CD4-positive, alpha-beta T cell treated with Interleukin-12 subunit alpha and Interleukin-12 subunit beta, for 1 hour (primary cell): ENCODE measurements around the gene PCDHGC4.

Source experiments
- DNase-seq: peaks from one replicate; pipeline ENCODE4 v3.0.0-alpha.2; 2020

Gene PCDHGC4

DNA sequence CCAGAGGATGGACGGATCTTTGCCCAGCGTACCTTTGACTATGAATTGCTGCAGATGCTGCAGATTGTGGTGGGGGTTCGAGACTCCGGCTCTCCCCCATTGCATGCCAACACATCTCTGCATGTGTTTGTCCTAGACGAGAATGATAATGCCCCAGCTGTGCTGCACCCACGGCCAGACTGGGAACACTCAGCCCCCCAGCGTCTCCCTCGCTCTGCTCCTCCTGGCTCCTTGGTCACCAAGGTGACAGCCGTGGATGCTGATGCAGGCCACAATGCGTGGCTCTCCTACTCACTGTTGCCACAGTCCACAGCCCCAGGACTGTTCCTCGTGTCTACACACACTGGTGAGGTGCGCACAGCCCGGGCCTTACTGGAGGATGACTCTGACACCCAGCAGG lies 5.9 kb downstream of the PCDHGC4 start:
- no peak for DNase-seq

DNA sequence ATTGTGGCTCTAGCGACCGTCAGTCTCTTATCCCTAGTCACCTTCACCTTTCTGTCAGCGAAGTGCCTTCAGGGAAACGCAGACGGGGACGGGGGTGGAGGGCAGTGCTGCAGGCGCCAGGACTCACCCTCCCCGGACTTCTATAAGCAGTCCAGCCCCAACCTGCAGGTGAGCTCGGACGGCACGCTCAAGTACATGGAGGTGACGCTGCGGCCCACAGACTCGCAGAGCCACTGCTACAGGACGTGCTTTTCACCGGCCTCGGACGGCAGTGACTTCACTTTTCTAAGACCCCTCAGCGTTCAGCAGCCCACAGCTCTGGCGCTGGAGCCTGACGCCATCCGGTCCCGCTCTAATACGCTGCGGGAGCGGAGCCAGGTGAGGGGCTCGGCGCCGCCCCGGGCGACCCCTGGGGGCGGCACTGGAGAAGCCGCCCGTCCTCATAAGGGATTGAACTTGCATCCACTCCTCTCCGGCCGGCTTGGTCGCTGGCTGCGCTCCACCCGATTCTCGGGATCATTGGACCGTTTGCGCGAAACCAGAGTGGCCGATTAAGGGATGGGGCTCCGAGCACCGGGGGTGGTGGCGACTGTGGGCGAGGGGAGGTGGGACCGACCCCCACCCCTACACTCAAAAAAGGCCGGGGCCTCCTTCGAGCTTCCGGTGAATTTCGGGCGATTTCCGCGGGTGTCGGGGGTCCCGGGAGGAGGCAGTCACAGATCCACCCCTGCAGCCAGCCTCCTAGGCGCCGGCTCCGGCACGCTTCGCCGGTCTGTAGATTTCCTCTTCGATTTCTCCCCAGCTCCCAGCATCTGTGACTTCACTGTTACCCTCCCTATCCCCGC lies 6.7 kb downstream of the PCDHGC4 start:
- DNase-seq, result no peak

DNA sequence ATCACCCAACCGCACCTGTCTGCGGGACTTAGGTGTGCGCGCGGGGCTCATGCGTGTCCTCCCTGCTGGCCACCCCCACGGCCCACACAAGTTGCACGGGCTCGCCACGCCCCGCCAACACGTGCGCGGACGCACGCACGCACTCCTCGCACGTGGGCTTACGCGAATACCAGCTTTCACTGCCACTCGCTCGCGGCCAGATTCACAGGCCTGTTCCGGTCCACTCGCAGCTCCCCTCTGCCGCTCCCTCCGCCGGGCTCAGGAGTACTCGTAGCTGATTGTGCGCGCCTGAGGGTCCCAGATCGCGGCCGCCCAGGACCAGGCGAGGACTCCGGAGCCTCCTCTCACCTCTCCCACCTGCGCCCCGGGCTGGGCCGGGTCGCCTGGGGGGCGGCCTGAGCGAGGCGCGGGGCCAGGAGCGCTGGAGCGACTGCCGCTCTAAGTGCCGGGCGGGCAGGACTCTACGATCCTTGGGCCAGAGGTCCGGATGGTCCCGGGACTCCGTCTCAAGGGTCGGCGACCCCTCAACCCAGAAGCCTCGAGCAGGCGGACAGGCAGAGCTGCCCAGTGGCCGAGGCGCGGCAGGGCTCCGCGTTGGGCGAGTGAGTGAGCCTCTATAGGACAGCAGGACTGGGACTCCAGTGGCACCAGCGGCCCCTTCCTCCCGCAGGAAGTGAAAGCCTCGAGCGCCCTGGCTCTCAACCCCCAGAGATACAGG lies 7.5 kb downstream of the PCDHGC4 start:
- DNase-seq, result no peak

DNA sequence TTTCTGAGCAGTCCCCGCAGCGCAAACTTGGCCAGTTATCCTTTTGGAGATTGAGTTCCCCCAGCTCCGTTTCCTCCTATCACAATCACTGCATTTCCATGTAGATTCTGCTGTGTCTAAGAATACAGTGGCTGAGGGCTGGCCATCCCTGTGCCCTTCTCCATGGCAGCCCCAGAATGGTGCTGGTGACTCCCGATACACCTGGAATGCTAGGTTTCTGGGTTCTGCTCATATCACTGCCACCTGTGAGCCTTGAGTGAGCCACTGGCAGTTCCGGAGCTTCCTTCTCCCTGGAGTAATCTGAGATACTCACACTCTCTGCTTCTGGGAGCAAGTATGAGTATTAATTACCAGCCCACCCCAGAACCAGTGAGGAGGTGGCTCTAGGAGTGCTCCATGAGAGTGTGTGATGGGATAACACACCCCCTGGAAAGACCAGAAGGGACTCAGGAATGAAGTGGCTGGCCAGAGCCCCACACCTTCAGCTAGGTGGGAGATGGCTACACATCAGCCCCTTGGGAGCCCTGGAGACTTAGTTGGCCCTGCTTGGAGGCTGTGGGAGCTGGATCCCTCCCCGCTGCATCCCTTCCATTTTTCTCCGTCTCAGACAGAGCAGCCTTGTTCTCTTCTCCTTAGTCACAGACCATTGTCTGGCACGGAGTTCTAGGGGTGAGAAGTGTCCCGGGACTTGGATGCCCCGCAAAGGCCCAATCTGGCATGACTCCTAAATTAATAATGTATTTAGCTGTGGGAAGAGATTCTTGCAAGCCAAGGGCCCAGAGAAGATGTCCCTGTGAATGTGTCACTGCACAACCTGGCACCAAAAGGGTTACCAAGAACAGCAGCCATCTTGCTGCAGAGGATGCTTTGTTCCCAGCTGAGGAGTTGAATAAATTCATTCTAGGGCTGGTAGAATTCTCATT lies 8.9 kb downstream of the PCDHGC4 start:
- DNase-seq, result no peak

DNA sequence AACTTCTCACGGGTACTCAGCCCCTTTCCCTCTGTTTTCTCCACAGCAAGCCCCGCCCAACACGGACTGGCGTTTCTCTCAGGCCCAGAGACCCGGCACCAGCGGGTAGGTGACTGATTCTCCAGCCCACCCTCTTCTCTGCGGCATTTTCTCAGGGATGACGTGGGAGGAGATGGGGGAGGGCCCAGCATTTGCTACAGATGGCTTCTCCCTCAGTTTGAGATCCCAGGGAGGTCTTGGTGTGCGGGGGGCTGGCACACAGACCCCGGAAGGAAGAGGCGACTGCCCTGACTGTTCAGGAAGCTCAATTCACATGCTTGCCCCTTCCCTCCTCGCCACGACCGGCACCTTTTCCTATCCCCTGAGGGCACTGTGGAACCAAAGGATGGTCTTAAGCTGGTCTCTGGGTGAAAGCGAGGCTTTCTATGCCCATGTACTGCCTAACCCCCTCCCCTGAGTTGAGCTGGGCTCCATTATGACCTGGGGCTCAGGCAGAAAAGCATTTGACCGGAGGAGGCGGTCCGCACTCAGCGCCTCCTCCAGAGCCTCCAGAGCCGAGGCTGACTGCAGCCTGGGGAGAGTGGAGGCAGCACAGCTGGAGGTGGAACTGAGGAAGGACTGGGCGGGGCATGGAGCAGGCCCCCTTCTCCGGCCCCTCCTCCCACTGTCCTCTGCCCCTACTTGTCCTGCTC lies 10.1 kb downstream of the PCDHGC4 start:
- DNase-seq, result no peak

DNA sequence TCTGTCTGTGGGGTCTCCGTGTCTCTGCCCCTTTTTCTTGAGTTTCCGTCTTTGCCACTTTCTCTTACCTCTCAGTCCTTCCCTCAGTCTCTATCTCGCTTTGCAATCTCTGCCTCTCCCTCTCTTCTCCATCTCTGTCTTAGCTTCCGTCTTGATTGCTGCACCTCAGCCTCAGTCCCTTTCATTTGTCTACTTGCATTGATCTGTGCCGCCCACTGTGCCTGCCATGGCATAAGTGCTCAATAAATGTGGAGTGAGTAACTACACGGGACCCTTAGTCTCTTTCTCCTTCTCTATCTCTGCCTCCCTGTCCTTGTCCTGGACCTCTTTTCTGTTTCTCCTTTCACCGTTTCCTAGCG lies 10.6 kb downstream of the PCDHGC4 start:
- DNase-seq, result no peak

DNA sequence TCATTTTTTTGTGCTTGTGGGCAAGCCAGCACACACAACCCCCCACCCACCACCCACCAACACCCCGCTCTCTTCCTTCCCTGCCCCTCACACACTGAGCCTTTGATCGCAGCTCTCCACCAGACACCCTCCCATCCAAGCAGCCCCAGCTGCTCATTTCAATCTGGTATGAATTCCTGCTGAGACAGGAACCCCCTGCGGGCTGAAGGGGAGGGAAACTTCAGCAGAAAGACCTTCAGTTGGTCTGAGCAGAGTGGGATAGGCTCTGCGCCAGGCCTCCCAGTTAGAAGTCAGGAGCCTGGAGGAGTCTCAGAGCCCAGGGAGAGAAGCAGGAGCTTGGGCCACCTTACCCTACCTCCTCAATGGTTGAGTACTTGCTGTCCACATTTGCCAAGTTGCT lies 11.2 kb downstream of the PCDHGC4 start:
- DNase-seq, result no peak

DNA sequence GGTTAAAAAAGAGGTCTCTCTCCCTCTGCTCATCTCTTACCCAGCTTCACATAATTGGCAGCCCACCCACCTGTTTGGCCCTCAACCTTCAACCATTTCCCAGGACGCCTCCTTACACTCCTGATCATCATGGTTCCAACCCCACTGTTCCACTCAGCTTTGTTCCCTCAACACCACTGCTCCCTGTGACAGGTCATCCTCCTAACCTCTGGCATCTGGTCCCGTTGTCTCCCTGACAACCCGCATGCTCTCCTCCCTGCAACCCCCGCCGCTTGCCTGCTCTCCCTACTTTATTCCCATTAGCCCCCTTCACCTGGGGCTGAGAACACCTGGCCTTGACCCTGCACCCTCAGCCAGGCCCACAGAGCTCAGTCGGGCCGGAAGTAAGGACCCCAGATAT lies 16.9 kb downstream of the PCDHGC4 start:
- no peak for DNase-seq

DNA sequence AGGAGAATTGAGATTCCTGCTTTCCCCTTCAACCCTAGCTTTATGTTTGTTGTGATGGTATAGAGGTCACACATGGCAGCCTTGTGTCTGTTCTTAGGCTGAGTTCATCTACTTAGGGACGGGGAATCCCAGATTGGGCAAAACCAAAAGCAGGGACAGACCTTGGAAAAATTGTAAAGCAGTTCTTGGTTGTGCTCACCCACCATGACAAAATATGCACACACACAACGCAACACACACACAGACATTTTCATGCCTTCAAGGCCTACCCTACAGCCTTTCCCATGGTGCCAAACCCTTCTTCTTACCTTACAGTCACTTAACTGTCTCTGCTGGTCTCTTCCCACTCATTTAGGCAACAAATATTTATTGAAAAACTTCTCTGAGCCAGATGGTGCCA lies 18.9 kb downstream of the PCDHGC4 start:
- no peak for DNase-seq

DNA sequence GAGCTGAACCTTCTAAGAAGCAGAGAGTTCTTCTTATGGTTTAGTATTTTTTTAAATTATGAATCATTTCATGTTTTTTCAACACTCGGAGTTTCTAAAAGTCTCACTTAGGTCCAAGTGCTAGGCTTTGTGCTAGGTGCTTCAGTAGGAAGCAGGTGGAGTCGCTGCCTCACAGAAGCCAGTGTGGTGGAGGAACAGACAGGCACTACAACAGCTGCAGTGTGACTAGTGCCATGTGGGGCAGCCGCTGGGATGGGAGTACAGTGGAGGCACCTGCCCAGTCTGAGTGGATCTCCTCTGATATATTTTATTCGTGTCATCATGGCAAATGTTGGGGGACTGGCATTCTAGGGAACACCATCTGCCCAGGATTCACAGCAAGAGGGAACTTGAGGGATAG lies 19.4 kb downstream of the PCDHGC4 start:
- DNase-seq, result no peak

DNA sequence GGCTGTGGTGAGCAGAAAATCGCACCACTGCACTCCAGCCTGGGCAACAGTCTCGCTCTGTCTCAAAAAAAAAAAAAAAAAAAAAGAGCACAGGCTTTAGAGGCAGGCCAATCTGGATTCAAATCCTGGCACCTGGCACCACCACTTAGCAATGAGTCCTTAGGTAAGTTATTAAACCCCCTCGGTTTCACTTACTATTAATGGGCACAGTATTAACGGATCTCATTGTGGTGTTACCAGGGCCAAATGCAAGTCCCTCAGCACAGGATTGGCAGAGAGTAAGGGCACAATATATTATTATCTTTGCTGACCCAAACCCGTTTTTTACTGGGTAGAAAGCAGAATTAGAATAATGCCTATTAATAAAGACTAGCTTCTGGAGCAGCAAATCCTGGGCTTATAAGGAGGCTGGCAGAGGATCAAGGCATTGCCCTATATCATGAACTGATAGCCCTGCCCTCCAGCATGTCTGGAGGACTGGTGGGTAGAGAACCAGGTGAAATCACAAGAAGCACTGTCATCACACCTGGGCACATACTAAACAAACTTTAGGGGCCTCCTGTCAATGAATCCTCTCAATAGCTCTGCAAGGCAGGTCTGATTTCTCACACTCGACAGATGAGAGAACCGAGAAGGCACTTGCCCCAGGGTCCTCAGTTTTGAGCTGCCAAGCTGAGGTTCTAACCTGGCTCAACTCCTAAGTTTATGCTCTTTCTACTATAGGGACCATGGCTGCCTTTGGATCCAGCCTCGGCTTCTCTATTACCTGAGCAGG lies 21.7 kb downstream of the PCDHGC4 start:
- no peak for DNase-seq

DNA sequence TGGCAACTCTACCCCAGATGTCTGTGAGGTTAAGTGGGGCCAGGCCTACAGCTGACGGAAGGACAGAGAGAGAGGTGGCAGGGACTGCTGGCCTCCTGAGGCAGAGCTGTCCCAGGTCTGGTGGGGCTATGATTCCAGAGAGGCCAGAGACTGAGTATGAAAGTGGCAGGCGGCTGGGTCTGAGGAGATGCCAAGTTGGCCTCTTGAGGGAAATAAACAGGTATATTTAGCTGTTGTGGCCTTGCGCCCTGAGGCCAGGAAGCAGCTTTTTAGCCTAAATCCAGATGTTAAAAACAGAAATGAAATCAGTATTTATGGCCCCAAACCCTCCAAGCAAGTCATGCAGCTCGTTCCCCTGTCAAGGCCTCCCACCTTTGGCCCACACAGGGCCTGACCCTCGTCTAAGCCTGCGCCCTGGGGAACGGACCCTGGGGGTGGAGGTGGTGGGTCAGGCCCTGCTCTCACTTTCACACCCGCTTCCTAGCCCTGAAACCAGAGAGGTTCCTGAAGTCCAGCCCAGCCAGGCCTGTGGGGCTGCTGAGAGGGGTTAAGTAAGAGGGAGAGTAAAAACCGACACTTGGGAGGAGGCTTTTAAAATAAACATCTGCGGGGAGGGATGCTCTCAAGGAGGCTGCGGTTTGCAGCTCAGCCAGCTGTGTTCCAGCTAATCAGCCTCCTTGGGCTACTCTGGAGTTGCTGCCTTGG lies 22.7 kb downstream of the PCDHGC4 start:
- DNase-seq, result no peak

DNA sequence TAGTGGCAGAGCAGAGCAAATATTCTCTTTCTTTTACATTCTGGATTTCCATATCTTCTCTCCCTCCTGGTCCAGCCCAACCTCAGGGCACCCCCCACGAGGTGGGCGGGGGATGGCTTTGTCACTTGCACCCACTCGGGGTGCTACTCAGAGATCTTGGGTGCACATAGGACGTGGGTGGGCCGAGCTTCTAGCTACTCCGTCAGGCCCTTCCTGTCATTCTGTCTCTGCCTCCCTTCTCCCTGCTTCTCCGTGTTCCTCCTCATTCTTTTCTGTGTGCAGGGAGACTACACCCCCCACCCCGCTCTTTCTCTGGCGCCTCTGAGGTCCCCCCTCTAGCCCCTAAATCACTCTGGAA lies 23.6 kb downstream of the PCDHGC4 start:
- no peak for DNase-seq

DNA sequence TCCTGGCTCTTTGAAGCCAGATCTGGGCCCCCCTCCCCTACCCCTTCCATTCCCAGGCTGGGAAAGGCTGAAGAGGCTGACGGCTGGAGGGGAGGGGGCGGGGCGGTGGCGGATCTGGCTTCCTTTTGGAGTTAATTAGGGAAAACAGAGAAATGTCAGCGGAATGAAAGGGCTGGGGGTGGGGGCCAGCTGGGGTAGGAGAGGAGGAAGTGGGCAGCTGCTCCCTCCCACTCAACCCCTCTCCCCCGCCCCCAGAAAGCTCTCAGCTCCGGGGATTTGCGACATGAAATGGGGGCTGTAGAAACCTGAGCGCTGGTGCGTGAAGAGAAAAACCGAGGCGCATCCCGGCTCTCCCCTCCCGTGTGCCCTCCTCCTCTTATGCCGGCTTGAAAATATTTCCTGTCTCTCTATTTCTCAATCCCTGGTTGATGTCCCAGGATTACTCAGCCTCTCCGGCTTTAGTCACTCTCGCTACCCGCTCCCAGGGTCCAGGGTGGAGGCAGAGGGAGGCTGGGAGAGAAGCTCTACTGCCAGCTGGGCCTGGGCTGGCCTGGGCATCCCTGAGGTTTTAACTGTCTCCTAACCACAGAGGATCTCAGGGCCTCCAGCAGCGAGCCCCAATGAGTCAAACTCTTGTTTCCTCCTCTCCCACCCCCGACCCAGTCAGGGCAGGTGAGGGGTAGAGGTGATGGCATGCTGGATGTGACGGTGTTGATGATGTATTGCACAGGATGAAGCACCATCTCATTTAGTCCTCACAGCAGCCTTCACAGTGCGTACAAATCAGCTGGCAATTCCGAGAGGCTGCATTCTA lies 24.2 kb downstream of the PCDHGC4 start:
- DNase-seq, result no peak

DNA sequence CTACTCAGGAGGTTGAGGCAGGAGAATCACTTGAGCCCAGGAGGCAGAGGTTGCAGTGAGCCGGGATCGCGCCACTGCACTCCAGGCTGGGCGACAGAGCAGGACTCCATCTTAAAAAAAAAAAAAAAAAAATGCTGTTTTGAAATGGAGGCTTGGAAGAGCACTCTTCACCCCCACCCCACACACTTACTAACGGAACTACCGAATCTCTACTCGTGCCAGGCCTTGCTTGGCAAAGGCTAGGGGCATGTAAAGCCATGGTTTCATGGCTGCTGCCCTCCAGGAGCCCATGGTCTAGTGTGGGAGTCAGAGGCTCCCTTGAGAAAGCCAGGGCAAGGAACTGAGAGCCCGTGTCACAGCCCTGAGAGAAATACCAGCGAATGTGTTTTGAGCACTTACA lies 25.3 kb downstream of the PCDHGC4 start:
- no peak for DNase-seq

DNA sequence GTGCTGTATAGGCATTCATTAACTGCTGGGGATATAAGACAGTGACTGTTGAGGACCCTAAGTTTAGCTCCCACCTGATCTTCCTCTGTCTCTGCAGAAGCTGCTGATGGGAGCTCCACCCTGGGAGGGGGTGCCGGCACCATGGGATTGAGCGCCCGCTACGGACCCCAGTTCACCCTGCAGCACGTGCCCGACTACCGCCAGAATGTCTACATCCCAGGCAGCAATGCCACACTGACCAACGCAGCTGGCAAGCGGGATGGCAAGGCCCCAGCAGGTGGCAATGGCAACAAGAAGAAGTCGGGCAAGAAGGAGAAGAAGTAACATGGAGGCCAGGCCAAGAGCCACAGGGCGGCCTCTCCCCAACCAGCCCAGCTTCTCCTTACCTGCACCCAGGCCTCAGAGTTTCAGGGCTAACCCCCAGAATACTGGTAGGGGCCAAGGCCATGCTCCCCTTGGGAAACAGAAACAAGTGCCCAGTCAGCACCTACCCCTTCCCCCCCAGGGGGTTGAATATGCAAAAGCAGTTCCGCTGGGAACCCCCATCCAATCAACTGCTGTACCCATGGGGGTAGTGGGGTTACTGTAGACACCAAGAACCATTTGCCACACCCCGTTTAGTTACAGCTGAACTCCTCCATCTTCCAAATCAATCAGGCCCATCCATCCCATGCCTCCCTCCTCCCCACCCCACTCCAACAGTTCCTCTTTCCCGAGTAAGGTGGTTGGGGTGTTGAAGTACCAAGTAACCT lies 26.2 kb downstream of the PCDHGC4 start:
- no peak for DNase-seq

DNA sequence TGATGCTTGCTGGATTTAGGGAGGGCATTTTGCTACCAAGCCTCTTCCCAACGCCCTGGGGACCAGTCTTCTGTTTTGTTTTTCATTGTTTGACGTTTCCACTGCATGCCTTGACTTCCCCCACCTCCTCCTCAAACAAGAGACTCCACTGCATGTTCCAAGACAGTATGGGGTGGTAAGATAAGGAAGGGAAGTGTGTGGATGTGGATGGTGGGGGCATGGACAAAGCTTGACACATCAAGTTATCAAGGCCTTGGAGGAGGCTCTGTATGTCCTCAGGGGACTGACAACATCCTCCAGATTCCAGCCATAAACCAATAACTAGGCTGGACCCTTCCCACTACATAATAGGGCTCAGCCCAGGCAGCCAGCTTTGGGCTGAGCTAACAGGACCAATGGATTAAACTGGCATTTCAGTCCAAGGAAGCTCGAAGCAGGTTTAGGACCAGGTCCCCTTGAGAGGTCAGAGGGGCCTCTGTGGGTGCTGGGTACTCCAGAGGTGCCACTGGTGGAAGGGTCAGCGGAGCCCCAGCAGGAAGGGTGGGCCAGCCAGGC lies 27.0 kb downstream of the PCDHGC4 start:
- no peak for DNase-seq

DNA sequence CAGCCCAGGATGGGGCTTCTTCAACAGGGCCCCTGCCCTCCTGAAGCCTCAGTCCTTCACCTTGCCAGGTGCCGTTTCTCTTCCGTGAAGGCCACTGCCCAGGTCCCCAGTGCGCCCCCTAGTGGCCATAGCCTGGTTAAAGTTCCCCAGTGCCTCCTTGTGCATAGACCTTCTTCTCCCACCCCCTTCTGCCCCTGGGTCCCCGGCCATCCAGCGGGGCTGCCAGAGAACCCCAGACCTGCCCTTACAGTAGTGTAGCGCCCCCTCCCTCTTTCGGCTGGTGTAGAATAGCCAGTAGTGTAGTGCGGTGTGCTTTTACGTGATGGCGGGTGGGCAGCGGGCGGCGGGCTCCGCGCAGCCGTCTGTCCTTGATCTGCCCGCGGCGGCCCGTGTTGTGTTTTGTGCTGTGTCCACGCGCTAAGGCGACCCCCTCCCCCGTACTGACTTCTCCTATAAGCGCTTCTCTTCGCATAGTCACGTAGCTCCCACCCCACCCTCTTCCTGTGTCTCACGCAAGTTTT lies 27.6 kb downstream of the PCDHGC4 start:
- peak; percentile 84 for DNase-seq
